K562 (cell line): ENCODE measurements around the gene GPATCH2. TPM values are rescaled to one million over a fixed set of nuclear protein-coding genes. Genes with fewer than 3 reads are reported as not detected.

Experiments used
- ATAC-seq: fragments of 200-7000 bp; cut with Tn5 transposase; 3 replicates; pipeline ENCODE4 v1.9.1; 2020; ENCODE audit warnings: moderate library complexity
- BruUV-seq: library from RNA; stranded (reverse); fragments of 400-500 nt; replicated peaks from 2 replicates; lab custom pipeline; 2021; lab: Mats Ljungman, UMichigan
- CTCF ChIA-PET: fragments of 300-600 bp; formaldehyde crosslinking; extraction: SDS; loops from one replicate; lab custom pipeline; 2021; ENCODE audit warnings: low intra/inter-chr PET ratio; lab: Yijun Ruan, JAX
- POLR2A ChIA-PET: fragments of 300-600, 350-650 bp; sonication (Branson Sonifier 250); formaldehyde crosslinking; extraction: SDS; loops from one replicate; lab custom pipeline; 2021; ENCODE audit warnings: antibody characterized with exemption, inconsistent platforms; lab: Yijun Ruan, JAX
- DNase-seq, 4 experiments: peaks; one replicate each; pipeline versions ENCODE4 v3.0.0 to v3.0.0-alpha.2; 2011 to 2018; ENCODE audit warnings: low spot score in 3 of 4, mixed read lengths in 3 of 4; ENCODE audit errors: extremely low read depth in 1 of 4
- FAIRE-seq: peaks from 2 replicates; lab custom pipeline; 2011; peaks lifted over from hg19 to GRCh38; lab: Jason Lieb, UNC
- H2AFZ ChIP-seq: 2 replicates; pipeline ENCODE4 v1.6.0; 2011; ENCODE audit warnings: low read depth, low read length, control low read depth, inconsistent platforms
- H3K27ac ChIP-seq: fragments of 200-600 bp; 3 replicates; pipeline ENCODE4 v1.8.0; 2011; ENCODE audit warnings: low read depth, mild to moderate bottlenecking, control low read depth, inconsistent platforms, low read length, moderate library complexity, mixed read lengths; ENCODE audit errors: extremely low read depth
- H3K27me3 ChIP-seq, 2 experiments: fragments of 300-600 bp in 1 of 2; 2 replicates in 1 of 2; 3 replicates in 1 of 2; pipeline versions ENCODE4 v1.6.0 to v1.8.0; 2011; ENCODE audit warnings: inconsistent platforms in 2 of 2, low read length in 2 of 2, mild to moderate bottlenecking in 1 of 2, mixed read lengths in 1 of 2, moderate library complexity in 1 of 2; ENCODE audit not compliant: control insufficient read depth in 2 of 2, insufficient read depth in 2 of 2
- H3K36me3 ChIP-seq: fragments of 300-600 bp; 3 replicates; pipeline ENCODE4 v1.8.0; 2011; ENCODE audit warnings: mild to moderate bottlenecking, low read length, inconsistent platforms; ENCODE audit not compliant: control insufficient read depth, insufficient read depth
- H3K4me1 ChIP-seq, 2 experiments: fragments of 200-600 bp in 1 of 2; replicated peaks in 1 of 2; 2 replicates in 1 of 2; 3 replicates in 1 of 2; pipeline versions ENCODE4 v1.5.1 to v1.8.0; 2011; ENCODE audit warnings: inconsistent platforms in 2 of 2, low read length in 2 of 2, mild to moderate bottlenecking in 1 of 2, mixed read lengths in 1 of 2, moderate library complexity in 1 of 2; ENCODE audit not compliant: control insufficient read depth in 2 of 2, insufficient read depth in 2 of 2
- H3K4me2 ChIP-seq: 2 replicates; pipeline ENCODE4 v1.6.1; 2011; ENCODE audit warnings: low read length, control low read depth, inconsistent platforms, mixed read lengths; ENCODE audit not compliant: insufficient read depth
- H3K4me3 ChIP-seq: fragments of 200-600 bp; sonication (generic), shearing (Covaris generic); 2 replicates; pipeline ENCODE4 v1.5.1; 2016; ENCODE audit warnings: control low read depth, inconsistent platforms
- H3K79me2 ChIP-seq: fragments of 200-600 bp; 3 replicates; pipeline ENCODE4 v1.8.0; 2011; ENCODE audit warnings: low read length, inconsistent platforms; ENCODE audit not compliant: control insufficient read depth, insufficient read depth
- H3K9ac ChIP-seq, 2 experiments: 2 replicates each; pipeline versions ENCODE4 v1.6.0 to v1.6.1; 2011; ENCODE audit warnings: low read depth in 2 of 2, low read length in 2 of 2, control low read depth in 1 of 2, inconsistent platforms in 1 of 2, mild to moderate bottlenecking in 1 of 2, mixed read lengths in 1 of 2; ENCODE audit not compliant: insufficient read depth in 1 of 2
- H3K9me1 ChIP-seq: one replicate; pipeline ENCODE4 v1.6.0; 2011; ENCODE audit warnings: inconsistent platforms, mild to moderate bottlenecking, low read length, moderate library complexity; ENCODE audit not compliant: control insufficient read depth, insufficient read depth
- H3K9me3 ChIP-seq: replicated peaks from 2 replicates; pipeline ENCODE4 v1.5.1; 2011; ENCODE audit warnings: low read depth, low read length, inconsistent platforms; ENCODE audit not compliant: control insufficient read depth, insufficient read depth
- H4K20me1 ChIP-seq: replicated peaks from 2 replicates; pipeline ENCODE4 v1.6.1; 2011; ENCODE audit warnings: low read length, inconsistent platforms, mixed read lengths; ENCODE audit not compliant: control insufficient read depth, insufficient read depth
- ADNP ChIP-seq: fragments of 200-800 bp; sonication (Bioruptor generic); IDR thresholded peaks from 2 replicates; pipeline ENCODE4 v1.6.1; 2016; ENCODE audit warnings: missing genetic modification characterization, missing compliant biosample characterization
- CBX8 ChIP-seq: fragments of 200-600 bp; sonication (generic); IDR thresholded peaks from 2 replicates; pipeline ENCODE4 v1.6.1; 2012; ENCODE audit warnings: borderline replicate concordance, mixed run types, low read depth, mild to moderate bottlenecking, moderate library complexity, mixed read lengths, low read length, control low read depth, inconsistent platforms; ENCODE audit not compliant: poor library complexity, severe bottlenecking; ENCODE audit errors: extremely low read depth
- KLF1 ChIP-seq: fragments of 450-650 bp; IDR thresholded peaks from 2 replicates; pipeline ENCODE4 v1.6.1; 2016; ENCODE audit warnings: missing genetic modification characterization, missing compliant biosample characterization
- PHF8 ChIP-seq: fragments of 200-600 bp; sonication (generic); IDR thresholded peaks from 2 replicates; pipeline ENCODE4 v1.6.1; 2012; ENCODE audit warnings: mixed run types, mild to moderate bottlenecking, inconsistent platforms, low read length, moderate library complexity, borderline replicate concordance
- ZFP30 ChIP-seq: fragments of 250-450 bp; sonication (Bioruptor Pico); IDR thresholded peaks from 2 replicates; pipeline ENCODE4 v1.8.0; 2022; ENCODE audit warnings: moderate library complexity, mild to moderate bottlenecking, inconsistent platforms, borderline replicate concordance
- ZNF354B ChIP-seq: fragments of 250-450 bp; sonication (Bioruptor Pico); IDR thresholded peaks from 2 replicates; pipeline ENCODE4 v1.4.0; 2020
- WGBS: fragments of 100-300 bp; shearing (Covaris generic); methylation state at CpG from one replicate; pipeline ENCODE4 v1.1.6; 2016; ENCODE audit warnings: low coverage, mixed read lengths; ENCODE audit not compliant: insufficient coverage; ENCODE audit errors: missing lambda C conversion rate; 5-methylcytosine and 5-hydroxymethylcytosine counted together
- in situ Hi-C: fragments of 300-500 bp; cut with MboI; formaldehyde crosslinking; loops from 4 replicates; pipeline ENCODE4 v1.15.0; 2018; ENCODE audit warnings: inconsistent platforms, mixed read lengths
- intact Hi-C: fragments of 100-400 bp; cut with micrococcal nuclease; formaldehyde crosslinking; loops from 2 replicates; pipeline ENCODE4 v1.14.2; 2022
- polyA plus RNA-seq, 8 experiments: library from polyadenylated mRNA; depleted of rRNA in 4 of 8; stranded (reverse) in 5 of 8; unstranded in 3 of 8; fragments of >200 nt; fragmentation: Nextera tagmentation in 2 of 8; fragmentation: Illumina TruSeq in 1 of 8; extraction: Ambion mirVana in 2 of 8; extraction: Trizol in 1 of 8; gene quantifications; 2 replicates each; pipeline versions ENCODE4 v1.2.1 to v1.2.3, GENCODE V29; 2011 to 2014; ENCODE audit warnings: inconsistent platforms in 1 of 8, missing spikeins in 1 of 8
- total RNA-seq, 7 experiments: library from RNA; depleted of rRNA in 6 of 7; stranded (reverse); fragments of >200 nt in 6 of 7; fragmentation: Illumina TruSeq in 2 of 7; extraction: Trizol in 2 of 7; gene quantifications; 2 replicates each; pipeline versions ENCODE4 v1.2.1 to v1.2.3, GENCODE V29; 2011 to 2021; ENCODE audit warnings: low replicate concordance in 1 of 7
- TF ChIP-seq, protein P1 (sequence below): fragments of 250-450 bp; sonication (Bioruptor Pico); IDR thresholded peaks from 2 replicates; pipeline ENCODE4 v1.5.0; 2020; ENCODE audit warnings: mild to moderate bottlenecking, borderline replicate concordance
- TF ChIP-seq, protein P2 (sequence below): fragments of 250-450 bp; sonication (Bioruptor Pico); IDR thresholded peaks from 2 replicates; pipeline ENCODE4 v1.8.0; 2022; ENCODE audit warnings: moderate library complexity, mild to moderate bottlenecking, inconsistent platforms

Gene GPATCH2
- total and polyA plus RNA-seq, 9 of the 15 experiments (the other 6 are each of a cell fraction or from before 2014, with no cell fraction given) = 0.38 to 2.0 (median 0.55) TPM

DNA sequence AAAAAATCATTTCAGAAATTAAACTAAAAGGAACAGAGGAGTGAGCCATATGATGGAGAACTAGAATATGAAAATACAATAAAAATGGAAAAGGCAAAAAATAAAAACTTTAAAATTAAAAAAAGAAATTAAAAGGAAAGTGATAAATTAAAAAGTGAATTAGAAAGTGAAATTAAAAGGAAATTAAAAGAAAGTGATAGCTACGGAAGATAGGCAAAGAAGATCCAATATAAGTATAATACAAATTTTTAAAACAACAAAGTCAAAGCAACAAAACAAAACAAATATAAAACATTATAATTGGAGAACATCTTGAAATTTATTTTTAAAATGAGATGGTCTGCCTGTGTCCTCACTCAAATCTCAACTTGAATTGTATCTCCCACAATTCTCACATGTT lies 165.8 kb downstream of the GPATCH2 start:
- in situ Hi-C loops = no loop called here

DNA sequence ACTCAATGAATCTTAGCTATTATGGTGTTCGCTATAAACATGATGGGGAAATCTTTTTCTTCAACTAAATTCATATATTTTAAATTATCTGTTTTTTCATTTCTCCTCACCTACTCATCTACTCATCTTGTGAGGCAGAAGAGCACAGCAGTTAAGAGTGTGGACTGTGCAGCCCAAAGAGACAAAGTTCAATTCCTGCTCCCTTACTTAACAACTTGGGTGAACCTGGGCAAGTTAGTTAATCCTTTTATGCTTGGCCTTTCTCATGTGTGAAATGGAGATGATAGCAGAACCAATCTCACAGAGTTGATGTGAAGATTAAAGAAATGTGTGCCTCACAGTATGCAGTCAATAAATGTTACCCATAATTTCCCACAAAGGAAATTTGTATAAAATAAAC lies 168.2 kb downstream of the GPATCH2 start:
- H3K79me2 ChIP-seq = no peaks in the 10 kb centered on the region
- no peaks in the 10 kb centered on the region for H3K36me3 ChIP-seq
- 0% methylated on average over 1 of the region's 1 CpG for WGBS
- POLR2A ChIA-PET = no interaction called here
- no peaks in the 10 kb centered on the region for H3K4me1 ChIP-seq
- DNase-seq (no peak), ATAC-seq (no peak), FAIRE-seq (no peak)
- H3K9me3 ChIP-seq = no peaks in the 10 kb centered on the region; the same call in 1 of the 2 replicates
- no peak overlapping the region for H3K9ac ChIP-seq
- no peak overlapping the region for H3K4me2 ChIP-seq
- H2AFZ ChIP-seq = no peak overlapping the region
- intact Hi-C loops = no loop called here
- no peak overlapping the region for H3K27ac ChIP-seq
- in situ Hi-C loops = no loop called here
- CTCF ChIA-PET = no interaction called here
- no peaks in the 10 kb centered on the region for H3K27me3 ChIP-seq
- BruUV-seq = no TSS peak
- H3K9me1 ChIP-seq = no peaks in the 10 kb centered on the region
- no peaks in the 10 kb centered on the region for H4K20me1 ChIP-seq
- no peak overlapping the region for H3K4me3 ChIP-seq
- TF ChIP-seq ZFP30 (CRISPR knock-in tag) (no peak), ZNF354B (CRISPR knock-in tag) (no peak), PHF8 (no peak)
- TF ChIP-seq, protein P1, sequence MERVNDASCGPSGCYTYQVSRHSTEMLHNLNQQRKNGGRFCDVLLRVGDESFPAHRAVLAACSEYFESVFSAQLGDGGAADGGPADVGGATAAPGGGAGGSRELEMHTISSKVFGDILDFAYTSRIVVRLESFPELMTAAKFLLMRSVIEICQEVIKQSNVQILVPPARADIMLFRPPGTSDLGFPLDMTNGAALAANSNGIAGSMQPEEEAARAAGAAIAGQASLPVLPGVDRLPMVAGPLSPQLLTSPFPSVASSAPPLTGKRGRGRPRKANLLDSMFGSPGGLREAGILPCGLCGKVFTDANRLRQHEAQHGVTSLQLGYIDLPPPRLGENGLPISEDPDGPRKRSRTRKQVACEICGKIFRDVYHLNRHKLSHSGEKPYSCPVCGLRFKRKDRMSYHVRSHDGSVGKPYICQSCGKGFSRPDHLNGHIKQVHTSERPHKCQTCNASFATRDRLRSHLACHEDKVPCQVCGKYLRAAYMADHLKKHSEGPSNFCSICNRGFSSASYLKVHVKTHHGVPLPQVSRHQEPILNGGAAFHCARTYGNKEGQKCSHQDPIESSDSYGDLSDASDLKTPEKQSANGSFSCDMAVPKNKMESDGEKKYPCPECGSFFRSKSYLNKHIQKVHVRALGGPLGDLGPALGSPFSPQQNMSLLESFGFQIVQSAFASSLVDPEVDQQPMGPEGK (CRISPR knock-in tag) = no peak
- TF ChIP-seq, protein P2, sequence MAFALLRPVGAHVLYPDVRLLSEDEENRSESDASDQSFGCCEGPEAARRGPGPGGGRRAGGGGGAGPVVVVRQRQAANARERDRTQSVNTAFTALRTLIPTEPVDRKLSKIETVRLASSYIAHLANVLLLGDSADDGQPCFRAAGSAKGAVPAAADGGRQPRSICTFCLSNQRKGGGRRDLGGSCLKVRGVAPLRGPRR (CRISPR knock-in tag) = no peak

More for the DNA sequence above, 165.8 kb downstream of the GPATCH2 start:
- WGBS = 0% methylated on average over 1 of the region's 1 CpG
- no peaks in the 10 kb centered on the region for H3K27me3 ChIP-seq
- no peaks in the 10 kb centered on the region for H3K9me1 ChIP-seq
- H3K79me2 ChIP-seq = no peaks in the 10 kb centered on the region
- TF ChIP-seq CBX8 = no peak
- no peak for TF ChIP-seq ADNP (tag)
- TF ChIP-seq KLF1 (tag) = no peak
- DNase-seq = no peak
- H3K9me3 ChIP-seq = no peaks in the 10 kb centered on the region; the same call in 1 of the 2 replicates
- POLR2A ChIA-PET = no interaction called here
- no peaks in the 10 kb centered on the region for H3K4me1 ChIP-seq
- H2AFZ ChIP-seq = no peak overlapping the region
- CTCF ChIA-PET = no interaction called here
- no peaks in the 10 kb centered on the region for H4K20me1 ChIP-seq
- H3K36me3 ChIP-seq = no peaks in the 10 kb centered on the region
- FAIRE-seq = no peak
- intact Hi-C loops = no loop called here
- H3K4me2 ChIP-seq = no peak overlapping the region
- no peak for ATAC-seq
- no peak overlapping the region for H3K27ac ChIP-seq
- no peak overlapping the region for H3K4me3 ChIP-seq
- BruUV-seq = no TSS peak
- no peak overlapping the region for H3K9ac ChIP-seq
